HFF-Myc (cell line): ENCODE results near the gene FNDC3B.

Experiments
- DNase-seq: peaks from one replicate; pipeline ENCODE4 v3.0.0-alpha.2; 2011; ENCODE audit warnings: low read depth; ENCODE audit errors: extremely low read depth
- H3K4me3 ChIP-seq: replicated peaks from 2 replicates; pipeline ENCODE4 v1.5.1; 2011; ENCODE audit warnings: low read depth, mild to moderate bottlenecking, control low read depth, low read length
- CTCF ChIP-seq: IDR thresholded peaks from 2 replicates; pipeline ENCODE4 v1.5.1; 2012; ENCODE audit warnings: mild to moderate bottlenecking, low read depth, low read length, control low read depth; ENCODE audit errors: missing control alignments

FNDC3B gene

GRCh38 chr3:172191629-172192028 is 152.3 kb downstream of the FNDC3B start:
- no peak overlapping the region for H3K4me3 ChIP-seq
- TF ChIP-seq CTCF, result no peak
- no peak for DNase-seq

- no peak overlapping the region for H3K4me3 ChIP-seq
- DNase-seq, result no peak
- no peak for TF ChIP-seq CTCF
Measured at GRCh38 chr3:172192830-172193415, 153.5 kb downstream of the FNDC3B start.

- TF ChIP-seq CTCF, result no peak
- no peak overlapping the region for H3K4me3 ChIP-seq
- no peak for DNase-seq
Measured at GRCh38 chr3:172193436-172193835, 154.1 kb downstream of the FNDC3B start.

- no peak for TF ChIP-seq CTCF
- no peak for DNase-seq
- H3K4me3 ChIP-seq, result no peak overlapping the region
Measured at GRCh38 chr3:172194702-172195406, 155.5 kb downstream of the FNDC3B start.

- TF ChIP-seq CTCF, result no peak
- no peak overlapping the region for H3K4me3 ChIP-seq
- no peak for DNase-seq
Measured at GRCh38 chr3:172195407-172195754, 156.0 kb downstream of the FNDC3B start.

GRCh38 chr3:172197344-172197743 is 158.0 kb downstream of the FNDC3B start:
- H3K4me3 ChIP-seq, result no peak overlapping the region
- no peak for TF ChIP-seq CTCF
- no peak for DNase-seq
